ENCODE measurements around the gene SORCS1.

SORCS1 gene

GRCh38 chr10:106982268-106982667, 182.2 kb downstream of the SORCS1 start:
- no peak for DNase-seq

GRCh38 chr10:106981452-106982075, 182.9 kb downstream of the SORCS1 start:
- DNase-seq: no peak

GRCh38 chr10:106980495-106981451, 183.7 kb downstream of the SORCS1 start:
- DNase-seq: no peak

DNA sequence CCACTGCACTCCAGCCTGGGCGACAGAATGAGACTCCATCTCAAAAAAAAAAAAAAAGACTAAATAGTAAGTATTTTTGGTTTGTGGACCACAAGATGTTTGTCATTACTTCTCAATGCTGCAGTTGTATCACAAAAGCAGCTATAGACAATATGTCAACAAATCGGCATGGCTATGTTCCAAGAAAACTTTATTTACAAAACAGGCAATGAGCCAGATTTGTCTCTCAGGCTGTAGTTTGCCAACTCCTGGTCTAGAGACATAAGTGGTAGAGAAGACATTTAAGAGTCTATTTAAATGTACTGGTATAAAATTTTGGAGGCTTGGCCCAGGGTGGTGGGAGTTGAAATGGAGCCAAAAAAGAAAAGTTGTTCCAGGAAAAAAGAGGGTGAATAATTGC, 185.8 kb downstream of the SORCS1 start:
- DNase-seq: no peak

- no peak for DNase-seq
Measured at GRCh38 chr10:106973716-106974115, 190.8 kb downstream of the SORCS1 start.

- DNase-seq: no peak
Measured at GRCh38 chr10:106973288-106973687, 191.2 kb downstream of the SORCS1 start.

DNA sequence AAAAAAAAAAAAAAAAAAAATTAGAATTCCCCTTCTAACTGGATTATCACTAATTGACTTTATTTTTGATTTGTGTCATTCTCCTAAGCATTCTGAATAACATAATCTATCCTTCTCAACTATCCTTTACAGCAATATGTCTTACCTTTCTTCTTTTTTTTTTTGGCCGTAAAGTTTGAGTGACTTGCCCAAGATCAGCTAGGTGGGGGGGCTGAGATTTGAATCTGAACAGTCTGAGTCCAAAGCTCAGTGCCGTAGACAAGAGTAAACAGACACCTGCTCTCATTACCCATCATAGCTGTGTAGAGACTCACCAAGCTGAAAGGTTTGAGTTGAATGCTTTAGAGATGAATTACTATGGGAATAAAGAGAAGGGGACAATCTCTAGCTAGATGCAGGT, 192.1 kb downstream of the SORCS1 start:
- DNase-seq: no peak

DNA sequence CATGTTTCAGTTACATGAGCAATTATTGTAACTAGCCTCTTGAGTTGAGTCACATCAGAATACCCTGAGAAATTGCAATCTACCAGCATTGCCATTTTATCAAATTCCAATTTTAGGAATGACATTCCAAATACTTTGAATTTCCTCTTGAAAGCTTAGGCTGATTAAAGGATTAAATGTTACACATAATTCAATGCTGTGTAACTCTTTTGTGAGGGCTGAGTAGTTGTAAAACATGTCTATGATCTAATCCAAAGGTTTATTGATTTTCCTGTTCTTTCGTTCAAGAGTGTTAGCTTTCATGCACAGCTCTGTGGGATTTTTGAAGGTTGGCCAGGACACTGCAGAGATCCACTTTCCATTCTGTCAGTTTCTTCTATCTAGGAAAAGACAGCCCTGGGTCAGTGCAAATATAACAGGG, 193.1 kb downstream of the SORCS1 start:
- DNase-seq: no peak

- no peak for DNase-seq
Measured at GRCh38 chr10:106967452-106967851, 197.1 kb downstream of the SORCS1 start.

GRCh38 chr10:106960812-106961211, 203.7 kb downstream of the SORCS1 start:
- no peak for DNase-seq

- DNase-seq: no peak
Measured at GRCh38 chr10:106959521-106959920, 205.0 kb downstream of the SORCS1 start.

DNA sequence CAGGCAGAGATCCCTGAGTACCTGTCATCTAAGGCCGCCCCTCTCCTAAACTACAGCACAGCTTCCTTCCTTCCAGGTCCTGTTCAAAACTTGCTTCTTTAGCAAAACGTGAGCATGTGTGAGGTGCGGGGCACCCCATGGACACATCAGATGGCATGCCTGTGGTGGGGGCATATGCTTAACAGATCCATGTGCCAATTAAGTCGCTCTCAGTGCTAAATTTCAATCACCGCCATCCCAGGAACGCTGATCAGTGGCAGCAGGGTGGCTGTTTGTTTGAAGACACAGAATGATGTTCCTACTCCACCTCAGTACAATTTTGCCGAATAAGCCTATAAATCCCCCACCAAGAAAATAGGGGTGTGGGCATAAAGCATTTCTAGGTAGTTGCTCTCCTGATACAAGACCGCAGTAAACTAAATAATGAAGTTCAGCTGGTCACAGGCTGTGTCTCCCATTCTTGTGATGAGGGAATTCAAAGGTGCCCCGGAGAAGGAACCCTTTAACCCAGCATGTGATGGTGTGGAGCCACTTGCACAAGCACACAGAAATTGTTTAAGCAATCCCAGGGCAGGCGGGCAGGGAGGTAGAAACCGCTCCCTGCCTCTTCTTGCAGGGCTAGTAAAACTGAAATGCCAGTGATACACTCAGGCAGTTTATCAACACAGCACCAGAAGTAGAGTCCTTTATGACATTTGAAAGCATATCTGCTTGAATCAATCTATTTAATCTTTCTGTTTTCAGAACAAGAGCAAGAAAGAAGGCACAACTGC, 205.7 kb downstream of the SORCS1 start:
- DNase-seq: no peak

DNA sequence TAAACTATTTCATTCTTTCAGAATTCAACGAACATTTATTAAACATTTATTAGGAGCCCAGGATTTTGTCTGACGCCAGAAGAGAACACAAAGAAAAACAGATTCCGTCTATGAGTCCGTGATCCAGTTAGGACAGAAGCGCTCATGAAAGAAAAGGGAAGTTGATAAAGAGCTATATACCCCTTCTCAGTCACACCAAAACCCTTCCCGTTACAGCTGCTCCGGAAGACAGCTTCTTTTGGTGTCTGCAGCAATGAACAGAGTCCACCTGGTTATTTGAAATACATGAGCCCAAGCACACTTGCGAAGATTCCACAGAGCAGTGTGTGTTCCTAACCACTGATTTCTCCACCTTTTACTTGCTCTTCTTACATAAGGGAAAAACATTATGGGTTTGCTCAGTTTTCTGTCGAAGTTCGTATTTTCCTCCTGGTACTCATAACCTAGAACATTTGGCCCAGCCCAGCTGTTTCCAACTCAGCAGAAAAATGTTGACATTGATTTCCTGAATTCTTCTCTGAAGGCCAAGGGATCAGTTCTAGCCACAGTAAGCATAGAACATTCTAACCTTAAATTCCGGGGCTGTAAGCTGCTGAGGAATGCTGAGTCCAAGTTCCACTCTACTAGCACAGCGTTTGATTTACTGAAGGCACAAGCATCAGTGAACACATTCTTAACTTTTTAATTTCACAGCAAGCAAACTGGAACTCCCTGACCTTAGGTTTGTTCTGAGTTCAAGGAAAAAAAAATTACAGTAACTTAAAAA, 206.5 kb downstream of the SORCS1 start:
- no peak for DNase-seq

- DNase-seq: no peak
Measured at GRCh38 chr10:106956216-106956915, 208.1 kb downstream of the SORCS1 start.

DNA sequence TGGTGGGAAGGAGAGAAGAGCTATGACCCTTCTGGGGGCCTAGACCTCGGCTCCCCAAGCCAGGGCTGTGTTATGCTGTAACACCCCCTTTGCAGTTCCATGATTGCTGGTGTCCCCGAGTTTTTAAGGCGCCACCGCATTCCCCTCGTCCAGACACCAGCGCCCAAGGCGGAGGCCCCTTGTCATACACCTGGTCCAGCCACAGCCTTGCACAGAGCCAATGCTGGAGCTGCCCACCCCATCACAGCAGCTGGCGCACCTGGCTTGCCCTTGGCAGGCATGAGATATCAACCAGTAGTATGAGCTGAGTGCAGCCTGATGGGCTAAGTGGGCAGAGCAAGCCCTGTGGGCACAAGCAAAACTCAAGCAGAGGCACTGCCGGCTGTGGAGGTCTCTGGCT, 209.4 kb downstream of the SORCS1 start:
- no peak for DNase-seq

DNA sequence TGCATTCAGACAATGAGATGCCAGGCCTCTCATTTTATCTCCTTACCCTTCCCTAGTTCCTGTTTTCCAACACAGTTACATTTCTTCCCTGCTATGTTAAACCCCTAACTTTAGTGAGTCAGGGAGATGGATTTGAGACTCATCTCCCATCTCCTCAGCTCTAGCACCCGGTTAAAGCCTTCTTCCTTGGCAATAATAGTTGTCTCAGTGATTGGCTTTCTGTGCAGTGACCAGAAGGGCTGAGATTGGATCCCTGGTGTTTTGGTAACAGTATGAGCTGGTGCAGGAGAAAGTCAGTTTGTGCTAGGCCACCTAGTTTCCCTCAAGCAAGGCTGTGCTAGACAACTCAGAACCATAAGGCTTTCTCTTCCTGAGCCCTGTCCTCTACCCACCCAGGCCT, 212.5 kb downstream of the SORCS1 start:
- no peak for DNase-seq

- no peak for DNase-seq
Measured at GRCh38 chr10:106949680-106950478, 214.6 kb downstream of the SORCS1 start.

DNA sequence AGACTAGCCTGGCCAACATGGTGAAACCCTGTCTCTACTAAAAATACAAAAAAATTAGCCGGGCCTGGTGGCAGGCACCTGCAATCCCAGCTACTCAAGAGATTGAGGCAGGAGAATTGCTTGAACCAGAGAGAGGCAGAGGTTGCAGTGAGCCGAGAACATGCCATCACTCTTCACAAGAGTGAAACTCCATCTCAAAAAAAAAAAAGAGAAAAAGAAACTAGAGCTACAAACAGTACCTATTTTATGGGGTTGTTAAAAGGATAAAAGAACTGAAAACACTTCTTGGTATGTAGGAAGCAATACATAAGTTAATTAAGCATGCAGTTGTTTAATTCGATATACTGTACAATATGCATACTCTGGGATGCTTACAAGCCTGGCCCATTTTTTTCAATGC, 216.9 kb downstream of the SORCS1 start:
- no peak for DNase-seq

DNA sequence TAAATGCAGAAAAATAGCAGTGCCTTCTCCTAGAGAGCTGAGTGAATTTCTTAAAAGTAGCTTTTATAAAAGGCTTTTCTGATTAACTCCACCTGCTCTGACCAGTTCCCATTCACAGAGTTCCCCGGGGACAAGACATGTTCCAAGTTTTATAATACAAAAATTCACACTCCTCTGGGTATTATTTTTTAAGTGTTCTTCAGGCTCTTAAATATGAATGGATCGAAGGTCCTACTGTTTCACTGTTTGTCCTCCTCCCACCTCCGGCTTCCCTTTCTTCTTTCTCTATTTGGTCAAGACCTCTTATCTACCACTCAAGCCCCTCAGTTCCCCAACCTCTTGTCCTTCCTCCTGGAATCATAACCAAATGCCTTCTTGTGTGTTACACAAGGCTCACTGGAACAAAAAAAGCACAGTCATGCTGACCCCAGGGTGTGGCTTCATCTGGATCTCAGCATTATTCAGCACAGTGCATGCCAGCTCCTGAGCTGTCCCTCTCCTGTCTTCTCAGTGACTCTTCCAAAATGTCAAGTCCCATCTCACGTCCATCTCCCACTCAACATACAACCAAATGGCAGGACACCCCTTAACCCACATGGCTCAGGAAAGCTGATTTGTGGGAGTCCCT, 222.4 kb downstream of the SORCS1 start:
- DNase-seq: no peak

GRCh38 chr10:106941297-106942034, 223.0 kb downstream of the SORCS1 start:
- no peak for DNase-seq

All from CD4-positive, alpha-beta T cell treated with Interleukin-15 for 1 hour (primary cell).